H1 (cell line): Measurements from ENCODE around the gene PRPF4.

Source experiments
- EP300 ChIP-seq, 2 experiments: IDR thresholded peaks; 1 replicate in 1 of 2; 2 replicates in 1 of 2; pipeline ENCODE4 v1.6.1; 2011 to 2012; ENCODE audit warnings: low read depth in 2 of 2, low read length in 2 of 2, mild to moderate bottlenecking in 2 of 2, borderline replicate concordance in 1 of 2, inconsistent platforms in 1 of 2, moderate library complexity in 1 of 2
- EZH2 ChIP-seq: fragments of 200-600 bp; sonication (generic); IDR thresholded peaks from 2 replicates; pipeline ENCODE4 v1.7.1; 2012; ENCODE audit warnings: low read depth, mild to moderate bottlenecking, moderate library complexity, low read length, inconsistent platforms; ENCODE audit not compliant: severe bottlenecking
- JUND ChIP-seq: IDR thresholded peaks from 2 replicates; pipeline ENCODE4 v1.6.1; 2011; ENCODE audit warnings: mild to moderate bottlenecking, improper control_type of control experiment, low read length
- POLR2A ChIP-seq, 2 experiments: IDR thresholded peaks; 1 replicate in 1 of 2; 2 replicates in 1 of 2; pipeline ENCODE4 v1.6.1; 2011; ENCODE audit warnings: low read depth in 2 of 2, low read length in 2 of 2, mild to moderate bottlenecking in 2 of 2; ENCODE audit errors: control extremely low read depth in 1 of 2
- POLR2AphosphoS5 ChIP-seq: IDR thresholded peaks from 2 replicates; pipeline ENCODE4 v1.6.1; 2011; ENCODE audit warnings: low read depth, low read length
- RFX5 ChIP-seq: IDR thresholded peaks from 2 replicates; pipeline ENCODE4 v1.6.1; 2011; ENCODE audit warnings: low read depth, low read length, improper control_type of control experiment, borderline replicate concordance
- SAP30 ChIP-seq: fragments of 300-600 bp; sonication (generic); IDR thresholded peaks from 2 replicates; pipeline ENCODE4 v1.7.1; 2012; ENCODE audit warnings: low read length, moderate library complexity, mild to moderate bottlenecking, inconsistent platforms; ENCODE audit not compliant: insufficient read depth, insufficient replicate concordance
- SIN3A ChIP-seq, 2 experiments: IDR thresholded peaks in 1 of 2; conservative IDR thresholded peaks in 1 of 2; 2 replicates each; pipeline ENCODE4 v1.6.1; 2011 to 2012; ENCODE audit warnings: low read length in 2 of 2, improper control_type of control experiment in 1 of 2, low read depth in 1 of 2, mild to moderate bottlenecking in 1 of 2
- SP1 ChIP-seq: IDR thresholded peaks from 2 replicates; pipeline ENCODE4 v1.6.1; 2011; ENCODE audit warnings: low read depth, low read length
- YY1 ChIP-seq: IDR thresholded peaks from 2 replicates; pipeline ENCODE4 v1.6.1; 2011; ENCODE audit warnings: low read depth, mild to moderate bottlenecking, low read length
- ZNF274 ChIP-seq: IDR thresholded peaks from 2 replicates; pipeline ENCODE4 v1.7.0; 2012; ENCODE audit warnings: low read length, borderline replicate concordance; ENCODE audit errors: extremely low read depth
- TF ChIP-seq, protein P1 (sequence below), 3 experiments: IDR thresholded peaks; 1 replicate in 2 of 3; 2 replicates in 1 of 3; pipeline versions ENCODE4 v1.5.1 to v1.6.1; 2011; ENCODE audit warnings: low read length in 3 of 3, mild to moderate bottlenecking in 3 of 3, inconsistent platforms in 2 of 3, low read depth in 1 of 3, moderate library complexity in 1 of 3; ENCODE audit not compliant: insufficient read depth in 1 of 3; ENCODE audit errors: control extremely low read depth in 1 of 3
- TF ChIP-seq, protein P2 (sequence below): IDR thresholded peaks from 2 replicates; pipeline ENCODE4 v1.6.1; 2012; ENCODE audit warnings: low read length, inconsistent platforms
- TF ChIP-seq, protein P3 (sequence below): IDR thresholded peaks from 2 replicates; pipeline ENCODE4 v1.6.1; 2012; ENCODE audit warnings: inconsistent platforms

DNA sequence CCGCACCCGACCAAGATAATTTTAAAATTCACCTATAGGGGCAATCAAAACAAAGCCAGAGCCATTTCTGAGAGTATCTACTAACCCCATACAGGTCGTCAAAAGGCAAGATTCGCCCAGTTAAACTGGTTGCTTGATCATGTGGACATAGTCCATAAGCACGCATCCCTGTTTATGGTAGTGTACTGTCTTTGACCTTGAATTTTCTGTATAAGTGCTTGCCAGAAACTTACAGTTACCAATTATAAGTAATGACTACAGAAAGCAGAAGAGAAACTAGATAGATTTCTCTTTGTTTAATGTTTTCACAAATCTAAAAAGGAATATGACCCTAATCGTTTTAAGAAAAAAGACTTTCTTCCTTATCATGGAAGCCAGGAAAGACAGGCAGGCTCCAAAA lies 28.5 kb upstream of the PRPF4 start:
- TF ChIP-seq, protein P1, sequence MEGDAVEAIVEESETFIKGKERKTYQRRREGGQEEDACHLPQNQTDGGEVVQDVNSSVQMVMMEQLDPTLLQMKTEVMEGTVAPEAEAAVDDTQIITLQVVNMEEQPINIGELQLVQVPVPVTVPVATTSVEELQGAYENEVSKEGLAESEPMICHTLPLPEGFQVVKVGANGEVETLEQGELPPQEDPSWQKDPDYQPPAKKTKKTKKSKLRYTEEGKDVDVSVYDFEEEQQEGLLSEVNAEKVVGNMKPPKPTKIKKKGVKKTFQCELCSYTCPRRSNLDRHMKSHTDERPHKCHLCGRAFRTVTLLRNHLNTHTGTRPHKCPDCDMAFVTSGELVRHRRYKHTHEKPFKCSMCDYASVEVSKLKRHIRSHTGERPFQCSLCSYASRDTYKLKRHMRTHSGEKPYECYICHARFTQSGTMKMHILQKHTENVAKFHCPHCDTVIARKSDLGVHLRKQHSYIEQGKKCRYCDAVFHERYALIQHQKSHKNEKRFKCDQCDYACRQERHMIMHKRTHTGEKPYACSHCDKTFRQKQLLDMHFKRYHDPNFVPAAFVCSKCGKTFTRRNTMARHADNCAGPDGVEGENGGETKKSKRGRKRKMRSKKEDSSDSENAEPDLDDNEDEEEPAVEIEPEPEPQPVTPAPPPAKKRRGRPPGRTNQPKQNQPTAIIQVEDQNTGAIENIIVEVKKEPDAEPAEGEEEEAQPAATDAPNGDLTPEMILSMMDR (IDR thresholded peaks at IDR 0.05; ENCODE audit: control extremely low read depth in 1 of 3, insufficient read depth in 1 of 3, low read depth in 1 of 3, low read length in 3 of 3), result no peak
- TF ChIP-seq EZH2 (no peak), POLR2AphosphoS5 (no peak), YY1 (no peak), POLR2A (IDR thresholded peaks at IDR 0.05; ENCODE audit: control extremely low read depth in 1 of 2, low read depth in 2 of 2, low read length in 2 of 2) (no peak), EP300 (IDR thresholded peaks at IDR 0.05; ENCODE audit: borderline replicate concordance in 1 of 2, low read depth in 2 of 2, low read length in 2 of 2) (no peak), SAP30 (no peak), SP1 (no peak), RFX5 (no peak), SIN3A (conservative IDR thresholded peaks at IDR 0.05 in 1 of 2, IDR thresholded peaks at IDR 0.05 in 1 of 2; ENCODE audit: low read depth in 1 of 2, low read length in 2 of 2) (no peak), ZNF274 (no peak), JUND (no peak)
- TF ChIP-seq, protein P2, sequence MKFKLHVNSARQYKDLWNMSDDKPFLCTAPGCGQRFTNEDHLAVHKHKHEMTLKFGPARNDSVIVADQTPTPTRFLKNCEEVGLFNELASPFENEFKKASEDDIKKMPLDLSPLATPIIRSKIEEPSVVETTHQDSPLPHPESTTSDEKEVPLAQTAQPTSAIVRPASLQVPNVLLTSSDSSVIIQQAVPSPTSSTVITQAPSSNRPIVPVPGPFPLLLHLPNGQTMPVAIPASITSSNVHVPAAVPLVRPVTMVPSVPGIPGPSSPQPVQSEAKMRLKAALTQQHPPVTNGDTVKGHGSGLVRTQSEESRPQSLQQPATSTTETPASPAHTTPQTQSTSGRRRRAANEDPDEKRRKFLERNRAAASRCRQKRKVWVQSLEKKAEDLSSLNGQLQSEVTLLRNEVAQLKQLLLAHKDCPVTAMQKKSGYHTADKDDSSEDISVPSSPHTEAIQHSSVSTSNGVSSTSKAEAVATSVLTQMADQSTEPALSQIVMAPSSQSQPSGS, result no peak
- TF ChIP-seq, protein P3, sequence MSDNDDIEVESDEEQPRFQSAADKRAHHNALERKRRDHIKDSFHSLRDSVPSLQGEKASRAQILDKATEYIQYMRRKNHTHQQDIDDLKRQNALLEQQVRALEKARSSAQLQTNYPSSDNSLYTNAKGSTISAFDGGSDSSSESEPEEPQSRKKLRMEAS, result no peak
